GM12864 (cell line): ENCODE results near the gene AZU1.

Experiments
- DNase-seq: peaks from one replicate; pipeline ENCODE4 v3.0.0-alpha.2; 2011; ENCODE audit warnings: low read depth
- H3K4me3 ChIP-seq: 2 replicates; pipeline ENCODE4 v1.5.1; 2011; ENCODE audit warnings: mild to moderate bottlenecking, low read depth, low read length, control low read depth
- CTCF ChIP-seq: IDR thresholded peaks from 2 replicates; pipeline ENCODE4 v1.5.1; 2011; ENCODE audit warnings: low read depth, mild to moderate bottlenecking, moderate library complexity, low read length, control low read depth, inconsistent platforms; ENCODE audit errors: missing control alignments

The AZU1 gene

GRCh38 chr19:805600-806550 lies 21.8 kb upstream of the AZU1 start:
- no peak for DNase-seq
- no peak overlapping the region for H3K4me3 ChIP-seq
- no peak for TF ChIP-seq CTCF

- H3K4me3 ChIP-seq = no peak overlapping the region
- DNase-seq = no peak
Observed at GRCh38 chr19:806815-807421, 20.7 kb upstream of the AZU1 start.

GRCh38 chr19:807627-808422 lies 19.8 kb upstream of the AZU1 start:
- DNase-seq = no peak
- no peak overlapping the region for H3K4me3 ChIP-seq
- no peak for TF ChIP-seq CTCF

More at GRCh38 chr19:806815-807421, 20.7 kb upstream of the AZU1 start:
- no peak for TF ChIP-seq CTCF

- no peak overlapping the region for H3K4me3 ChIP-seq
- no peak for TF ChIP-seq CTCF
- DNase-seq = no peak
Observed at GRCh38 chr19:808423-808775, 19.2 kb upstream of the AZU1 start.

- no peak for DNase-seq
- H3K4me3 ChIP-seq = no peak overlapping the region
- TF ChIP-seq CTCF = no peak
Observed at GRCh38 chr19:810077-810855, 17.4 kb upstream of the AZU1 start.

- TF ChIP-seq CTCF = no peak
- DNase-seq = no peak
- H3K4me3 ChIP-seq = no peak overlapping the region
Observed at GRCh38 chr19:810883-811489, 16.7 kb upstream of the AZU1 start.
